SKM-1 treated with dmso at 0.1 percent for 144 hours (cell line): ENCODE measurements around the gene CAPZA2.

Experiments
- DNase-seq: peaks from one replicate; lab custom pipeline; 2025; ENCODE audit not compliant: unreplicated experiment; lab: John Stamatoyannopoulos, UW

The CAPZA2 gene

DNA sequence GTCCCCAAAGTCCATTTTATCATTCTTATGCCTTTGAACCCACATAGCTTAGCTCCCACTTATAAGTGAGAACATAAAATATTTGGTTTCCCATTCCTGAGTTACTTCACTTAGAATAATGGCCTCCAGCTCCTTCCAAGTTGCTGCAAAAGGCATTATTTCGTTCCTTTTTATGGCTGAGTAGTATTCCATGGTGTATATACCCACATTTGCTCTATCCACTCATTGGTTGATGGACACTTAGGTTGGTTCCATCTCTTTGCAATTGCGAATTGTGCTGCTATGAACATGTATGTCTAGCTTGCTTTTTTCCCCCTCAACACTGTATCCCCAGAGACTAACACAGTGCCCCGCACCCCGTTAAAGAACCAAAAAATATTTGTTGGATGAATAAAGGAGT lies 670 bp upstream of the CAPZA2 start:
- DNase-seq, result no peak

DNA sequence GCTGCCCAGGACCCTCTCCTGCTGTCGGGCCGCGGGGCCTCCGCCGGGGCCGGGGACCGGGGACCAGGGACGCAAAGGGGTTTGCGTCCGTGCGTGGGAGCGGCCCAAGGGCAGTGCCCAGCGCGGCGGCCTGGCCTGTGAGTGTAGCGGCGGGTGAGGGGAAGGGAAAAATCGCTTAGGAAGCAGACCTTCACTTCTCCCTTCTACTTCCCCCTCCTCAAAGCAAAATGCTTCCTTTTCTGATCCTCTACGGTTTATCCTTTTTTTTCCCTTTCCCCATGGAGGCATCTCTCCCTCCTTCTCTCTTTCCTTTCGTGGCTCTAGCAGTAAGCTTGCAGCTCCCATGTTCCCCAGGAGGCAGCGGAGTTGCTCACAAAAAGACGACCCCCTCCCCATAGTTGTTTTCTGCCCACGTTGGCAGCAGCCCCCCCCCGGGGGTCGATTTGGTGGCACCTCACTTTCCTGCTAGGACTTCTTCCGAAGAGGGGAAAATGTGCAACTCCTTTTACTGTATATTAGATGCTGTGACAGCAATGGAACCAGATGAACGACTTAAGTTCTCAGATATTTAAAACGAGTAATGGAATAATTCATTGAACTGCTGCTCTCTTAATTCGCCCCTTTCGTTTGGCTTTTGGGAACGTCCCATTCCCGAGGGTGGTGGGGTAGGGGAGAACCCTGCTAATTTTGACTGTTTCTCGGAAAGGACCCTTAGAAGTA lies 724 bp downstream of the CAPZA2 start:
- peak; percentile 68 for DNase-seq

DNA sequence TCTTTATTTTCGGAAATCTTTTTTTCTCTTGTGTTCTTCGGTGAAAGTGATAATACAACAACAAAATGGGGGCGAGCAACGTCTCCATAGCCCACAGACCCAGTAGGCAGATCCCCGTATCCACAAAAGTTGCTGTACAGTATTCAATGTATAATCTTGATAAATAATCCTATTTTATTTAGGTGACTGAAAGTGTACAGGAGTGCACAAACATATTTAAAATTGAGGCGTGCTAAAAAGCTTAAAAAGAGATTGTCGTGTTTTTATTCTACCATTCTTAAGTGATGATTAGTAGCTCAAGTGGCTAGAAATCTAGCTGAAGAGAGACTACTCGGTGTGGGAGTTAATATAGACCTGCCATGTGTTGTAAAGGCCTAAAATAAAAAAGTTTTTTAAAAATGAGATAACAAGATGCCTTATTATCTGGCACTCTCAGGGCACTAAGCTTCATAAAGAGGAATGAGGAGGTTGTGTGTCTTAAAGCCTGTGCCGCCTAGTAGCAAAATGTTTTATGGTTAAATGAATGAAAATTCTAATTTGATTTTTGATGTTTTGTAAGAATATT lies 1.6 kb downstream of the CAPZA2 start:
- DNase-seq, result no peak

DNA sequence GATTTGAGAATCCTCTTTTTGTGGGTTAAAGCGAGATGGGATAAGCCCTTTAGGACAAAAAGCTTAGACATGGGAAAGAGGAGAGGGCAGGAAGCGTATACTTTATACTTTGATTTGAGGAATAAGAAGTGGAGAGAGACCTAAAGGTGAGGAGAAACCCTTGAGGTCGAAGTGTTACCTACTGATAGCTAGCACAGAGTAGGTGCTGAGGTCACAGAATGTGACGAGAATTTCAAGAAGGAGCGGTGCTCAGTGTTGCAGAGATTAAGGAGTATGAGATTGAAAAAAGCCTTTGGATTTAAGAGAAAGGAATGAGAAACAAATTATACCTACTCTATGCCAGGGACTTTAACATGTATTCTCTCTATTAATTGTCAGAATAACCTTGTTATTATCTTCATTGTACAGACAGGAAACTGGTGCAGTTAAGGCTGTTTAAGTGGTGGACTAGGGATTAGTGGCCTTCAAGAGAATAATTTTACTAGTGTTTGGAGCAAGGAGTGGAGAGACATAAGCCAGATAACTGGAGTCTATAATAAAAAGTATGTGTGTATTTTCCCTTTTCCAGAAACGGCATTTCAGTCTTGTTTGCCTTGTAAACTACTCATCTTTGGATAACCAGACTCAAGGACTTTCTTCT lies 8.8 kb downstream of the CAPZA2 start:
- DNase-seq, result no peak

DNA sequence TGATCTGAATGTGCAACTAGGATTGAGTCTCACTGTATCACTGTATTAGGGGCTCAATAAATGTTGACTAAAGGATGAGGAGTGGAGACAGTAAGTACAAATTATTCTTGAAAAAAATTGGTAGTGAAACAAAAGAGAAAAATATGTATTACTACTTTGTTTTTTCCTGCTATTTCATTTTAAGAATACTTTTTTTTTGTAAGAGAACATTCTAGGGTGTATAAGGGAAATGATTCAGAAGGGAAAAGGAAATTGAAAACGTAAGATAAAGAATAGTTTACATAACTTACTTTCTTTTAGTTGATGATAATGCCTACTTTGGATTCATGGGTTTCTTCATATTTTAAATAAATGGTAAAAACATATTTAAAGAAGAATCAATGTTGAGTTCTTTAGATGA lies 9.6 kb downstream of the CAPZA2 start:
- DNase-seq, result no peak

DNA sequence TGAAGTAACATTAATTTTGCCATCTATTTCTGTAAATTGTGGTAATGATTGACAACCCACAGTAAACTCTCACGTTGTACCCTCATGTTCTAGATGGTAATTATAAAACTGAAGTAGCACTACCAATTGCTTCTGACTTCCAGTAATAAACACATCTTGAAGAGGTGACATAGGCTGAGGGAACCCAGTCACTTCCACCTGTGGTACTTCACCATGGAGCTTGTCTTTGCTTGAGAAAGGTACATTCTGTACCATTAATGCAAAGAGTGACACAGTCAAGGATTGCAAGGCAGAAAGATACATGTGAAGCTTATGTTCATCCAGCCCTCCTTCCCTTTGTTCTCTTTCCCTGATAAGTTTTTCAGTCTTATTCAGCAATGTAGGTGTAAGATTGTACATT lies 11.2 kb downstream of the CAPZA2 start:
- no peak for DNase-seq

DNA sequence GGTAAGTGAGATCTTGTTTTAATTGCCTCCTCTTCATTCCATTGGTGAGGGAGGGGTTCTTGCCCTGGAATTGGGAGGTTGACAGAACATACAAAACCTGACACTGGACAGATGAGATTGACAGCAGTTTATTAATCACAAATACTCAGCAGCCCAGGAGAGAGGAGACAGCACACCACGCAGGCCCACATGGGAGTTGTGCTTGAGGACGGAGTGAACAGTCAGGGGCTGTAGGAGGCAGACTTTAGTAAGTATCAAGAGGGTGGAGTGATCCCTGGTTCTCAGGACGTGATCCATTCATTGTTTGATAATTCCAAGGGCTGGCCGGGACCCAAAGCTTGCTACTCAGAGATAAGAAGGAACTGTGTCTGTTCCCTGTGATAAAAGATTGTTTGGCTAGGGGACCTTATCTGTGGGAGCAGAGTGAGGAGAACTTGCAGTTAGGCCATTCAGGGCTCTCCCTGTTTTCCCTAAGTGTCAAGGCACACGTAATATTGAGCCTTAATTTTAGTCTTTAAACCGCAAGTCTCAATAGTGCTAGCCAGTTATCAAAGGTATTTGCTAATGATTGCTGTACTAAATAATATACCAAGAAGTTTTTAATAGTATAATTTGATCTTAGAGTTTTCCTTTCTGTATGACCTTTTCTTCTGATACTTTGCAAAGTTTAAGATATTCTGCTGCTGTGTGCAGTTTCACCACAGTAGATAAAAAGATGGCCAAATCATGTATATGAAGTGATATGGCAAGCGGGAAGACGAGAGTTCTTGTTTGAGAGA lies 14.5 kb downstream of the CAPZA2 start:
- no peak for DNase-seq

DNA sequence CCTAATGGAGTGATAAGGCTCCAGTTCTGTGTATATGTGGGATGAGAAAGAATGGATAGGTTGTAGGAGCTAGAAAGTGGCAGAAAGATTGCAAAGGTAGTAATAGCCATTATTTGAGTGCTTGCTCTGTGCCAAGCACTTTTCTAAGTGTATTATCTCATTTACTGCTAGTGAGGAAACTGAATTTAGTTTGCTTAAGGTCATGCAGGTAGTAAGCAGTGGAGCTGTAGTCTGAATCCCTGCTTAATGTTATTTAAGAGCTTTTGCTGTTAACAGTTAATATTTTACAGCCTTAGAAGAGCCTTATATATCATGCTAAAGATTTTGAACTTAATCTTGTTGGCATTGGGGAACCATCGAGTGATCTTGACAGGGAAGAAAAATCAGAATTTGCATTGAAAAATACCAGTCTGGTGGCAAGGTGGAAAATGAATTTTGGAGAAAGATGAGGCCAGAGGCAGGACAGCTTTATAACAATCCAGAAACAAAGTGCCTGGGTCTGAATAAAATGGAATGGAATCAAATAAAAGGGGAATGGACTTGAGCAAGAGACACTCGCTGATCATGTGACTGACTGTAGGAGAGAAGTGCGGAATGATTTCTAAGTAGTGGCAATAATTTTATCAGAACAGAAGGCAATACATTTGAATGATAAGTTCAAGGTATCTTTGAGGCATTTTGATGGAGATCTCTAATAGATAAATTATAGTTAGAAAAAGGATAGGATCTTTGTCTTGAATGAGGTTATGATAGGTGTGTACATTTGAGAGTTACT lies 15.2 kb downstream of the CAPZA2 start:
- DNase-seq, result no peak

DNA sequence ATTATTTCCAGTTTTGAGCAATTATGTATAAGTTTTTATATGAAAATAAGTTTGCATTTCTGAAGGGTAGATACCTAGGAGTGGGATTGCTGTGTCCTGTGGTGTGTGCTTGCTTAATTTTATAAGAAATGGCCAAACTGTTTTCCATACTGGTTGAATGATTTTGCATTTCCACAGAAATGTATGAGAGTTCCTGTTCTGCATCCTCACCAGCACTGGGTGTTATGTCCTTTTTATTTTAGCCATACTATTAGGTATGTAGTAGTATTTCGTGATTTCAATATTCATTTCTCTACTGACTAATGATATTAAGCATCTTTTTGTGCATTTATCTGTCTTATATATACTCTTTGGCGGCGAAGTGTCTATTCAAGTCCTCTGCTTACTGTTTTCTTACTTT lies 22.3 kb downstream of the CAPZA2 start:
- no peak for DNase-seq

DNA sequence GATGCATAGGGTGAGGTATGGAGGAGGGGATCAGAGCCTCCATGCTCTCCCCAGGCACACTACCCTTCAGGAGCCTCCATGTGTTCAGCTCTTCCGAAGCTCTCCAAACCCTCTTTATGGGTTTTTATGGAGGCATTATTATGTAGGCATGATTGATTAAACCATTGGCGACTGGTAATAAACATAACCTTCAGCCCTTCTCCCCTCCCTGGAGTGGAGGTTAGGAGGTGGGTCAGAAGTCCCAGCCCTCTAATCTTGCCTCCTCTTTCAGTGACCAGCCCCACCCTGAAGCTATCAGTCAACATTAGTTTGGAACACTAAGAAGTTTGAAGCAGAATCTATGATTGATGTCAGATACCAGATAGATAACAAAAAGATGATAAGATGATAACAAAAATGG lies 23.3 kb downstream of the CAPZA2 start:
- DNase-seq, result no peak

DNA sequence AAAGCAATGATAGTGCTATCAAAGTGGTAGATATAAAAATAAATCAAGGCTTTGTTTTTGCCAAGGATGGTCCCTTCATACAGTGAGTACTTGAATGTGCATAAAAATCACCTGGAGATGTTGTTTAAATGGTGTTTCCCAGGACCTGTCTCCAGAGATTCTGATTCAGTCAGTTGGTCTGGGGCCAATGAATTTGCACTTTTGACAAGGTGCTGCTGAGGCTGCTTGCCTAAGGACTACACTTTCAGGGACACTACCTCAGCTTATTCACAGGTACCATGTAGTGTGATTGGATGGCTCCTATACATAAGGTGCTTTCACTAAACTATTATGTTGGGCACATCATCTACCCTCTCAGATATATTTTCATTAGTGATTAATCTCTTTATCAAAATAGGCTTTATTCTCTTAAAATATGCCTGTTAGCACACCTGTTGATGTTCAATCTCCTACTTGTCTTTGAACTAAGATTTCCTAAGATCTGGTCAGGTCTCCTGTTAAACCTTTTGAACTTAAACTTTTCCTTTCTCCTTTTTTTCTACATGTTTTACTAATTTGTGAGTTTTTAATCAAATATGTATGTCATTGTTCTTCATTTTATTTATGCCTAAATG lies 24.3 kb downstream of the CAPZA2 start:
- DNase-seq, result no peak

DNA sequence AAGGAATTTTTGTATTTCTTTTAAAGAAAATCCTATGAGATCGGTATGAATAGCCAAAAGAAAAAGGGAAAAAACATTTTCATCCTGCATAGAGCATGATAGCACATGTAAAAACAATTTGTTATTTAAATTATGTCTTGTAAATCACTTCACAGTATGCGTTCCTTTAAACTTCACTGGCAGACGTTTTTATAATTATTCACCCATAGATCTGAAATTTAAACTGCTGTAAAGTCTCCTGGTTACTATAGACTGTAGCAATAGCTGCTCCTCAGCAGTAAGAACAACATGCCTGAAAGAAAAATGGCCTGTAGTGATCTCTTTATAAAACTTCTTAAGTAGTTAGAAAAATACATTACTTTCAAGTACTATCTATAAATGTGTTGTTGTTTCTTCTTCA lies 26.5 kb downstream of the CAPZA2 start:
- no peak for DNase-seq

DNA sequence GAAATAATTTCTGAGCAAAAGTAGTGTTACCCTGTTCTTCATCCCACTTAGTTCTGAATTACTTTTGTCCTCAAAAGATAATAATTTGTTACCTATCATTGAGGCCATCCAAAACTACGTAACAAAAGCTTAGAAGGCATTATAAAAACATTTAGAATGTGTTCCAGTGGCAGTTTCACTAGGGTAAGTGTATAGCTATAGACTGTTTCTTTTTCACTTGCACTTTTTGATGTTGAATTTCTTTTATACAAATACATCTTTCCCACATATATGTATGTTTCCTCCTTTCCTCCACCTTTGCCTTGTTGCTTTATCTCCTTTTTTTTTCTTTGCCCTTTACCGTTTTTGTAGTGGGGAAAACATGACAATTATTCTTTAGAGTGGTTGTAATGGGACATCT lies 33.5 kb downstream of the CAPZA2 start:
- no peak for DNase-seq

DNA sequence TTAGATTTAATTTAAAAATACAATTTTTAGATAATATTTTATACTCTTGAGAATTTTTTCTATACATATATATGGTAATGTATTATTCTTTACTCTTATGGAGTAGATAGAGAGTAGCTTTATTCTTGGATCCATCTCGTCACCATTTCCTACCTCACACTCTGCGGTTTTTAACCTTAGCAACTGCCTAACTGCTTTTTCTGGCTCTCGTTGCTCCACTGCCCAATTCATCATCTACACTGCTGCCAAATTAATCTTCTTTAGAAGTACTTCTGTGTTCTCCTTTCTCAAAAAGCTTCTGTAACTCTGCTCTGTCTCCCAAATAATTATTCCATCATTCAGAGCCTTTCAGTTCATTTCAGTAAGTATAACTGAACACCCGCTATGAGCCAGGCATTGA lies 35.3 kb downstream of the CAPZA2 start:
- no peak for DNase-seq

DNA sequence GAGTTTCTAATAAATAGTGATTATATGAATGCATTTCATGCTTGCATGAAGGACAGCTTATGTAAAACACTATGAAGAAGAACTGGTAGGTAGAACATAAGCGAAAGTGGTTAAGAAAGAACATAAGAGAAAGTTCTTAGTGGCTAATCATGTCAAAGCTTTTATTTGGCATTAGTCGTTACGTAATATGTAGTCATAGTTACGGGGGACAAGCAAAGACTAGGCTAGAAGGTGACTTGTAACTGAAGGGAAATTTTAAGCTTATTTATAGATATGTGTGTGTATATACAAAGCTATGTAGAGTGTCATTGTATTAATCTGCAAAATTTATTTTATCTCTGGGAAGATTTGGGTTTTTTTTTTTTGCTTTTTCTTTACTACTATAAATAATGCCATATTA lies 36.9 kb downstream of the CAPZA2 start:
- DNase-seq, result peak; percentile 13

DNA sequence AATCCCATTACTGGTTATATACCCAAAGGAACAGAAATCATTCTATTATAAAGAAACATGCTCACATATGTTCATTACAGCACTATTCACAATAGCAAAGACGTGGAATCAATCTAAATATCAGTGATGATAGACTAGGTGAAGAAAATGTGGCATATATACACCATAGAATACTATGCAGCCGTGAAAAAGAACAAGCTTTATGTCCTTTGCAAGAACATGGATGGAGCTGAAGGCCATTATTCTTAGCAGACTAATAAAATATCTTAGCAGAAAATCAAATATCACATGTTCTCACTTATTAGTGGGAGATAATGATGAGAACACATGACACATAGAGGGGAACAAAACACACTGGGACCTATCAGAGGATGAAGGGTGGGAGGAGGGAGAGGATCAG lies 38.8 kb downstream of the CAPZA2 start:
- DNase-seq, result no peak

DNA sequence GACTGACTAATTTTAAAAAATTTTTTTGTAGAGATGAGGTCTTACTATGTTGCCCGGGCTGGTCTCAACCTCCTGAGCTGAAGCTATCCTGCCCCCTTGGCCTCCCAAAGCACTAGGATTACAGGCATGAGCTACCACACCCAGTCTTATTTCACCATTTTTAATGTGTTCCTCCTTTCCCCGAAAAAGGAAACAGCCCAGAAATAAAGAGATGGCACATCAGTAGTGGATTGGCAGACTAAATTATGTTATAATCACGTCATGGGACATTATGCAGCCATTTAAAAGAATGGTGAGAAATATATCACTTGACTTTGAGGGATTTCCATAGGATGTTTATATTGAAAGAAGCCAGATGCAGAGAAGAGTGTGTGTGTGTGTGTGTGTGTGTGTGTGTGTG lies 40.5 kb downstream of the CAPZA2 start:
- DNase-seq, result no peak

DNA sequence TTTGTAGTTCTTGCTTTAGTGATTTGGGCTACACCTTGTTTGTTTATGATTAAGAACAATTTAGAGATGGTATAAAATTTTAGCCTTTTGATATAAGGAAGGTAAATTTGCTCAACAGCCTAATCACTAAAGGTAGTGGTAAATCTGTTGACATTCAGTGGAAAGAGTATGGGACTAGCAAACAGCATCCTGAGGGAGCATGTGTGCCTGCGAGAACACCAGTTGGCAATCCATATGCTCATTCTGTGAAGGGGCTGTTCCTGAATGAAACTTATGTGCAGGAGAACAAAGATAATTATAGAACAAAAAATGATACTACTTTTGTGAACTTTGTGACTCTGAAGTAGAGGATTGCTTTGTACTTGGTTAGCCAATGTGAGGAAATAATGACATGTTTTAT lies 44.0 kb downstream of the CAPZA2 start:
- DNase-seq, result no peak

DNA sequence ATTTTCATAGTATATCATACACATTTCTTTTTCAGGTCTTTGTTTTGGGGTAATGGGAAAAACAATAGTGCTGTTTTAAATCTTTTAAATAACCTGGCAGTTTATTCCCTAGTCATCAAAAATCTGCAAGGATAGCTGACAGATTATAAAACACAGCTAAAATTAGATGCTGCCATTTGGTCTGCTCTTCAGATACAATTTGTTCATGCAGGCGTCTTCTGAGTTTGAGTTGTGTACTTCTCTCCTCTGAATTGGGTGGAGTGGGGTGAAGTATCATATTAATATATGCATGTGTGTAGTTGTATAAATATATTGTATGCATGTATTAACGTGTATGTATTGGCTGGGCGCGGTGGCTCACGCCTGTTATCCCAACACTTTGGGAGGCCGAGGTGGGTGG lies 48.0 kb downstream of the CAPZA2 start:
- no peak for DNase-seq

DNA sequence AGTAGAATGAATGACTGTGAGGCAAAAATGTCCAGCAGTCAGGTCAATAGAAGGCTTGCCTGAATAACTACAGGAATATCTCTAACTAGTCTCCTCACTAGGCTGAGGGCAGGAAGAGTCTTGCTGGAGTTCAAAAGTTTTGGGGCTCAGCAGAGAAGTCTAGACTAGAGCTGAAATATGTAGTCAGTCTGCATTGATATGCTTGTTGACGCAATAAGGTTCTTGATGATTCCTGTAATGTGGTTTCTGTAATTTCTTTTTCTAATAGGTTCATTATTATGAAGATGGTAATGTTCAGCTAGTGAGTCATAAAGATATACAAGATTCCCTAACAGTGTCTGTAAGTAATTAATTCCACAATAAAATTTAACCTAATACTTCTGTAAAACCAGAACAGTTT lies 49.4 kb downstream of the CAPZA2 start:
- DNase-seq, result no peak
